ENCODE measurements around the gene EME2.

Gene EME2

GRCh38 chr16:1790261-1790610 is 17.6 kb downstream of the EME2 start:
- H3K4me3 ChIP-seq (ENCODE audit: low read depth, low read length): no peak overlapping the region
- no peak for DNase-seq (ENCODE audit: low read depth)
- no peak for TF ChIP-seq MAX (IDR thresholded peaks at IDR 0.05; ENCODE audit: low read depth, low read length)
- no peak for TF ChIP-seq CTCF (IDR thresholded peaks at IDR 0.05; ENCODE audit: low read depth, low read length)
- TF ChIP-seq MYC (IDR thresholded peaks at IDR 0.05; ENCODE audit: low read depth, low read length): no peak
- no peak for TF ChIP-seq POLR2A (IDR thresholded peaks at IDR 0.05; ENCODE audit: extremely low read depth, insufficient read length)

GRCh38 chr16:1790611-1791255 is 18.1 kb downstream of the EME2 start:
- TF ChIP-seq MAX (IDR thresholded peaks at IDR 0.05; ENCODE audit: low read depth, low read length) (no peak), POLR2A (IDR thresholded peaks at IDR 0.05; ENCODE audit: extremely low read depth, insufficient read length) (no peak), CTCF (IDR thresholded peaks at IDR 0.05; ENCODE audit: low read depth, low read length) (no peak), MYC (IDR thresholded peaks at IDR 0.05; ENCODE audit: low read depth, low read length) (no peak)
- no peak for DNase-seq (ENCODE audit: low read depth)
- H3K4me3 ChIP-seq (ENCODE audit: low read depth, low read length): no peak overlapping the region

- TF ChIP-seq MYC (IDR thresholded peaks at IDR 0.05; ENCODE audit: low read depth, low read length) (no peak), CTCF (IDR thresholded peaks at IDR 0.05; ENCODE audit: low read depth, low read length) (no peak), POLR2A (IDR thresholded peaks at IDR 0.05; ENCODE audit: extremely low read depth, insufficient read length) (no peak)
- DNase-seq (ENCODE audit: low read depth): no peak
- H3K4me3 ChIP-seq (ENCODE audit: low read depth, low read length): no peak overlapping the region
These were observed 18.8 kb downstream of the EME2 start for GRCh38 chr16:1791256-1791942.

- no peak overlapping the region for H3K4me3 ChIP-seq (ENCODE audit: low read depth, low read length)
- no peak for DNase-seq (ENCODE audit: low read depth)
These were observed 19.6 kb downstream of the EME2 start for GRCh38 chr16:1791943-1792812.

More at GRCh38 chr16:1791943-1792812, 19.6 kb downstream of the EME2 start:
- TF ChIP-seq MYC (IDR thresholded peaks at IDR 0.05; ENCODE audit: low read depth, low read length) (no peak), MAX (IDR thresholded peaks at IDR 0.05; ENCODE audit: low read depth, low read length) (no peak), POLR2A (IDR thresholded peaks at IDR 0.05; ENCODE audit: extremely low read depth, insufficient read length) (no peak), CTCF (IDR thresholded peaks at IDR 0.05; ENCODE audit: low read depth, low read length) (no peak)

Measured in NB4 (cell line).